H9 (cell line): ENCODE data around the gene TAS1R1. TPM values are rescaled to one million over a fixed set of nuclear protein-coding genes. Genes with fewer than 3 reads are reported as not detected.

Experiments
- DNase-seq: peaks from one replicate; pipeline ENCODE4 v3.0.0-alpha.2; 2017
- H2AFZ ChIP-seq: one replicate; pipeline ENCODE4 v1.6.1; 2013; ENCODE audit warnings: mild to moderate bottlenecking, low read length, control low read depth, moderate library complexity
- H2AK5ac ChIP-seq: 2 replicates; pipeline ENCODE4 v1.6.1; 2013; ENCODE audit warnings: low read length, control low read depth, mixed read lengths; ENCODE audit not compliant: insufficient read length
- H2BK120ac ChIP-seq: one replicate; pipeline ENCODE4 v1.6.1; 2013; ENCODE audit warnings: low read depth, mild to moderate bottlenecking, low read length, control low read depth, inconsistent platforms; ENCODE audit not compliant: poor library complexity, severe bottlenecking
- H2BK12ac ChIP-seq: 2 replicates; pipeline ENCODE4 v1.6.1; 2013; ENCODE audit warnings: low read length, control low read depth, mixed read lengths, low read depth; ENCODE audit not compliant: insufficient read length
- H2BK15ac ChIP-seq: 2 replicates; pipeline ENCODE4 v1.6.1; 2013; ENCODE audit warnings: low read depth, low read length, control low read depth
- H2BK20ac ChIP-seq: one replicate; pipeline ENCODE4 v1.6.1; 2013; ENCODE audit warnings: low read depth, mild to moderate bottlenecking, low read length, control low read depth, inconsistent platforms; ENCODE audit not compliant: poor library complexity, severe bottlenecking
- H2BK5ac ChIP-seq: 2 replicates; pipeline ENCODE4 v1.6.1; 2013; ENCODE audit warnings: low read length, control low read depth, mixed read lengths; ENCODE audit not compliant: insufficient read length
- H3K14ac ChIP-seq: 2 replicates; pipeline ENCODE4 v1.6.1; 2013; ENCODE audit warnings: low read length, control low read depth; ENCODE audit not compliant: insufficient read depth
- H3K18ac ChIP-seq: 2 replicates; pipeline ENCODE4 v1.6.1; 2013; ENCODE audit warnings: low read depth, mild to moderate bottlenecking, mixed read lengths, low read length, control low read depth; ENCODE audit not compliant: insufficient read length
- H3K23ac ChIP-seq: 2 replicates; pipeline ENCODE4 v1.6.1; 2013; ENCODE audit warnings: low read length, control low read depth, mixed read lengths, low read depth; ENCODE audit not compliant: insufficient read length
- H3K23me2 ChIP-seq: 2 replicates; pipeline ENCODE4 v1.6.1; 2013; ENCODE audit warnings: low read depth, mild to moderate bottlenecking, mixed read lengths, low read length, control low read depth; ENCODE audit not compliant: insufficient read length, poor library complexity, severe bottlenecking
- H3K27ac ChIP-seq: 2 replicates; pipeline ENCODE4 v1.5.1; 2013; ENCODE audit warnings: low read length, control low read depth, mixed read lengths, low read depth; ENCODE audit not compliant: insufficient read length
- H3K27me3 ChIP-seq: 2 replicates; pipeline ENCODE4 v1.6.1; 2013; ENCODE audit warnings: low read length, control low read depth, inconsistent platforms; ENCODE audit not compliant: insufficient read depth
- H3K4ac ChIP-seq: 2 replicates; pipeline ENCODE4 v1.6.1; 2013; ENCODE audit warnings: low read depth, mild to moderate bottlenecking, control low read depth, inconsistent platforms, low read length, moderate library complexity
- H3K4me1 ChIP-seq: 2 replicates; pipeline ENCODE4 v1.6.1; 2013; ENCODE audit warnings: low read length, control low read depth, inconsistent platforms; ENCODE audit not compliant: insufficient read depth
- H3K4me2 ChIP-seq: 2 replicates; pipeline ENCODE4 v1.6.1; 2013; ENCODE audit warnings: low read length, control low read depth, mixed read lengths; ENCODE audit not compliant: insufficient read length, insufficient read depth
- H3K56ac ChIP-seq: 2 replicates; pipeline ENCODE4 v1.6.1; 2013; ENCODE audit warnings: low read depth, mild to moderate bottlenecking, mixed read lengths, low read length, control low read depth; ENCODE audit not compliant: insufficient read length
- H3K79me1 ChIP-seq: 2 replicates; pipeline ENCODE4 v1.6.1; 2013; ENCODE audit warnings: low read depth, mild to moderate bottlenecking, moderate library complexity, low read length, control low read depth, inconsistent platforms; ENCODE audit not compliant: insufficient read depth, poor library complexity, severe bottlenecking
- H3K79me2 ChIP-seq: 2 replicates; pipeline ENCODE4 v1.6.1; 2013; ENCODE audit warnings: low read length, control low read depth, inconsistent platforms; ENCODE audit not compliant: insufficient read depth
- H3K9ac ChIP-seq: 2 replicates; pipeline ENCODE4 v1.6.1; 2013; ENCODE audit warnings: low read length, control low read depth, mixed read lengths; ENCODE audit not compliant: insufficient read length; ENCODE audit errors: extremely low read depth
- H3K9me3 ChIP-seq: one replicate; pipeline ENCODE4 v1.6.1; 2013; ENCODE audit warnings: low read depth, low read length, inconsistent platforms; ENCODE audit not compliant: control insufficient read depth
- H3T11ph ChIP-seq: one replicate; pipeline ENCODE4 v1.6.1; 2013; ENCODE audit warnings: mild to moderate bottlenecking, low read length, control low read depth, inconsistent platforms
- H4K20me1 ChIP-seq: one replicate; pipeline ENCODE4 v1.6.1; 2013; ENCODE audit not compliant: control insufficient read depth, insufficient read length, insufficient read depth
- H4K5ac ChIP-seq: 2 replicates; pipeline ENCODE4 v1.6.1; 2013; ENCODE audit warnings: low read depth, mild to moderate bottlenecking, mixed read lengths, low read length, control low read depth; ENCODE audit not compliant: insufficient read length
- H4K8ac ChIP-seq: replicated peaks from 2 replicates; pipeline ENCODE4 v1.6.1; 2013; ENCODE audit warnings: low read length, control low read depth, mixed read lengths, low read depth; ENCODE audit not compliant: insufficient read length
- H4K91ac ChIP-seq: 2 replicates; pipeline ENCODE4 v1.6.1; 2013; ENCODE audit warnings: low read depth, mild to moderate bottlenecking, moderate library complexity, mixed read lengths, low read length, control low read depth; ENCODE audit not compliant: insufficient read length
- H3K27ac Mint-ChIP-seq, 3 experiments: 2 replicates in 2 of 3; 3 replicates in 1 of 3; pipeline ENCODE4 v1.8.0; 2020 to 2021; ENCODE audit warnings: mixed read lengths in 3 of 3, mild to moderate bottlenecking in 1 of 3, moderate library complexity in 1 of 3
- H3K27me3 Mint-ChIP-seq: 2 replicates; pipeline ENCODE4 v1.8.0; 2021; ENCODE audit warnings: low read depth, mild to moderate bottlenecking, moderate library complexity, mixed read lengths
- H3K36me3 Mint-ChIP-seq, 3 experiments: 2 replicates in 2 of 3; 3 replicates in 1 of 3; pipeline ENCODE4 v1.8.0; 2020 to 2021; ENCODE audit warnings: low read depth in 3 of 3, mixed read lengths in 3 of 3; ENCODE audit not compliant: insufficient read depth in 1 of 3
- H3K4me1 Mint-ChIP-seq, 2 experiments: 2 replicates each; pipeline ENCODE4 v1.8.0; 2020; ENCODE audit warnings: mixed read lengths in 2 of 2
- H3K4me3 Mint-ChIP-seq, 2 experiments: 2 replicates in 1 of 2; 3 replicates in 1 of 2; pipeline ENCODE4 v1.8.0; 2020 to 2021; ENCODE audit warnings: mild to moderate bottlenecking in 2 of 2, mixed read lengths in 2 of 2, moderate library complexity in 1 of 2
- H3K9me3 Mint-ChIP-seq, 2 experiments: 2 replicates in 1 of 2; 3 replicates in 1 of 2; pipeline ENCODE4 v1.8.0; 2020; ENCODE audit warnings: mild to moderate bottlenecking in 2 of 2, mixed read lengths in 2 of 2, moderate library complexity in 1 of 2
- WGBS: extraction: QIAGEN DNeasy Blood & Tissue Kit; methylation state at CpG from one replicate; pipeline ENCODE4 v1.1.7; 2013; ENCODE audit warnings: missing lambda C conversion rate, low lambda C conversion rate, mixed read lengths; ENCODE audit not compliant: insufficient read length; ENCODE audit errors: extremely low coverage; 5-methylcytosine and 5-hydroxymethylcytosine counted together
- total RNA-seq: library from RNA; stranded (reverse); gene quantifications from 2 replicates; pipeline ENCODE4 v1.2.1, GENCODE V29; 2021
- TF ChIP-seq, protein P1 (sequence below): fragments of 200-600 bp; sonication (generic); conservative IDR thresholded peaks from 3 replicates; pipeline ENCODE4 v1.8.0; 2021; ENCODE audit warnings: antibody characterized with exemption, mild to moderate bottlenecking

Gene TAS1R1
- total RNA-seq, 1 experiment from 2014 or later: not detected

DNA sequence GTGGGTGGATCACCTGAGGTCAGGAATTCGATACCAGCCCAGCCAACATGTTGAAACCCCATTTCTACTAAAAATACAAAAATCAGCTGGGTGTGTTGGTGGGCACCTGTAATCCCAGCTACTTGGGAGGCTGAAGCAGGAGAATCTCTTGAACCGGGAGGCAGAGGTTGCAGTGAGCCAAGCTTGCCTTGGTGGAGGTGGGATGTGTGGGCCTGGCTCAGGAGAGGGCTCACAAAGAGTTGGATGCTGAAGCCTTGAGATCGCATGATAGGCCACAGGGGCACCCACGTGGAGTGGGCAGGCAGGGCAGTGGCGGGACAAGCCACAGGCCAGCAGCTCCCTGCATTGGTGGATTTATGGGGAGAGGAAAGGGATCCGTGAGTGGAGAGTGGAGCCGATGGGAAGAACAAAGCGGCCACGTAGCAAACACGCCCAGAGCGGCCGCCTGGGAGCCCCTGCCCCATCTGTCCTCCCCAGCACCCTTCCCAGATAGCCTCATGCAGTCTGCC is 73.9 kb downstream of the TAS1R1 start:
- Histone ChIP-seq H3K23me2 (peaks cover 5% of the 10 kb centered on the region), H4K5ac (no peak overlapping the region), H3K4ac (no peak overlapping the region), H2AK5ac (no peak overlapping the region), H3K9ac (no peak overlapping the region), H2BK12ac (no peak overlapping the region), H3K14ac (no peak overlapping the region; the same call in 1 of the 2 replicates), H4K8ac (no peak overlapping the region), H3K79me1 (no peaks in the 10 kb centered on the region), H2BK15ac (no peak overlapping the region), H3K4me1 (no peaks in the 10 kb centered on the region), H4K91ac (no peak overlapping the region), H3K23ac (no peak overlapping the region), H3K18ac (no peak overlapping the region), H2BK5ac (no peak overlapping the region), H2AFZ (no peak overlapping the region), H3K9me3 (no peaks in the 10 kb centered on the region), H3T11ph (no peak overlapping the region), H4K20me1 (no peaks in the 10 kb centered on the region), H2BK120ac (no peak overlapping the region), H3K56ac (no peak overlapping the region), H3K27me3 (no peaks in the 10 kb centered on the region), H3K4me2 (no peak overlapping the region), H3K79me2 (0 out of 2 replicates have a peak, but pooled peaks cover 2% of the 10 kb centered on the region), H2BK20ac (no peak overlapping the region), H3K27ac (no peak overlapping the region)
- no peaks in the 10 kb centered on the region for H3K27me3 Mint-ChIP-seq
- WGBS: no CpG with 5 or more reads among the region's 12 CpGs
- peak overlapping the region in 1 of 3 experiments; percentile 44; a peak in 1 of 7 replicates for H3K27ac Mint-ChIP-seq
- H3K36me3 Mint-ChIP-seq: peaks cover 18 to 66% (median 48%) of the 10 kb centered on the region in 3 experiments
- DNase-seq: no peak
- TF ChIP-seq, protein P1, sequence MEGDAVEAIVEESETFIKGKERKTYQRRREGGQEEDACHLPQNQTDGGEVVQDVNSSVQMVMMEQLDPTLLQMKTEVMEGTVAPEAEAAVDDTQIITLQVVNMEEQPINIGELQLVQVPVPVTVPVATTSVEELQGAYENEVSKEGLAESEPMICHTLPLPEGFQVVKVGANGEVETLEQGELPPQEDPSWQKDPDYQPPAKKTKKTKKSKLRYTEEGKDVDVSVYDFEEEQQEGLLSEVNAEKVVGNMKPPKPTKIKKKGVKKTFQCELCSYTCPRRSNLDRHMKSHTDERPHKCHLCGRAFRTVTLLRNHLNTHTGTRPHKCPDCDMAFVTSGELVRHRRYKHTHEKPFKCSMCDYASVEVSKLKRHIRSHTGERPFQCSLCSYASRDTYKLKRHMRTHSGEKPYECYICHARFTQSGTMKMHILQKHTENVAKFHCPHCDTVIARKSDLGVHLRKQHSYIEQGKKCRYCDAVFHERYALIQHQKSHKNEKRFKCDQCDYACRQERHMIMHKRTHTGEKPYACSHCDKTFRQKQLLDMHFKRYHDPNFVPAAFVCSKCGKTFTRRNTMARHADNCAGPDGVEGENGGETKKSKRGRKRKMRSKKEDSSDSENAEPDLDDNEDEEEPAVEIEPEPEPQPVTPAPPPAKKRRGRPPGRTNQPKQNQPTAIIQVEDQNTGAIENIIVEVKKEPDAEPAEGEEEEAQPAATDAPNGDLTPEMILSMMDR: no peak
- no peaks in the 10 kb centered on the region for H3K9me3 Mint-ChIP-seq
- H3K4me1 Mint-ChIP-seq: peaks cover 4 to 14% of the 10 kb centered on the region in 2 experiments
- no peak overlapping the region; a peak in 1 of 5 replicates for H3K4me3 Mint-ChIP-seq

Other genes with a start within 250 kb of the TAS1R1 start
- 85.2 and 87.4 TPM in 2 replicates for gene ACOT7, start 161.5 kb upstream of the TAS1R1 start, total RNA-seq
- 0.81 and 1.2 TPM in 2 replicates for gene HES2, start 135.4 kb upstream of the TAS1R1 start, total RNA-seq
- 53.1 and 59.3 TPM in 2 replicates for gene ESPN, start 130.5 kb upstream of the TAS1R1 start, total RNA-seq
- gene TNFRSF25, start 89.1 kb upstream of the TAS1R1 start, total RNA-seq: 18.3 and 19.4 TPM in 2 replicates
- gene PLEKHG5, start 63.6 kb upstream of the TAS1R1 start, total RNA-seq: 20.7 and 22.3 TPM in 2 replicates
- 49.4 and 50.4 TPM in 2 replicates for gene NOL9, start 794 bp upstream of the TAS1R1 start, total RNA-seq
- 30.3 and 33.2 TPM in 2 replicates for gene ZBTB48, start 24.7 kb downstream of the TAS1R1 start, total RNA-seq
- 31.9 and 32.7 TPM in 2 replicates for gene KLHL21, start 47.6 kb downstream of the TAS1R1 start, total RNA-seq
- 55.8 and 56.4 TPM in 2 replicates for gene PHF13, start 58.4 kb downstream of the TAS1R1 start, total RNA-seq
- gene THAP3, start 69.6 kb downstream of the TAS1R1 start, total RNA-seq: 14.0 and 15.3 TPM in 2 replicates
- gene DNAJC11, start 146.5 kb downstream of the TAS1R1 start, total RNA-seq: 88.5 and 91.8 TPM in 2 replicates
- gene CAMTA1, start 230.1 kb downstream of the TAS1R1 start, total RNA-seq: 115 and 116 TPM in 2 replicates